Measurements from ENCODE around the gene GIPR. TPM values are rescaled to one million over a fixed set of nuclear protein-coding genes. Genes with fewer than 3 reads are reported as not detected.
"Not testable (repeated sequence)": the region's sequence is repeated elsewhere in the genome, so short reads cannot be mapped to it uniquely, and the experiment has no call there.

The GIPR gene
- total RNA-seq, result 3.4 TPM

- Histone ChIP-seq H3K27ac (no peak within 1 kb of the TSS), H3K4me3 (peak within 1 kb of the TSS; percentile 35 to 38), H3K4me1 (peaks cover 35% of the 10 kb centered on the region), H3K9me3 (no peaks in the 10 kb centered on the region), H3K36me3 (no peaks in the 10 kb centered on the region), H3K27me3 (peaks cover 8% of the 10 kb centered on the region)
- TF ChIP-seq, protein P1, sequence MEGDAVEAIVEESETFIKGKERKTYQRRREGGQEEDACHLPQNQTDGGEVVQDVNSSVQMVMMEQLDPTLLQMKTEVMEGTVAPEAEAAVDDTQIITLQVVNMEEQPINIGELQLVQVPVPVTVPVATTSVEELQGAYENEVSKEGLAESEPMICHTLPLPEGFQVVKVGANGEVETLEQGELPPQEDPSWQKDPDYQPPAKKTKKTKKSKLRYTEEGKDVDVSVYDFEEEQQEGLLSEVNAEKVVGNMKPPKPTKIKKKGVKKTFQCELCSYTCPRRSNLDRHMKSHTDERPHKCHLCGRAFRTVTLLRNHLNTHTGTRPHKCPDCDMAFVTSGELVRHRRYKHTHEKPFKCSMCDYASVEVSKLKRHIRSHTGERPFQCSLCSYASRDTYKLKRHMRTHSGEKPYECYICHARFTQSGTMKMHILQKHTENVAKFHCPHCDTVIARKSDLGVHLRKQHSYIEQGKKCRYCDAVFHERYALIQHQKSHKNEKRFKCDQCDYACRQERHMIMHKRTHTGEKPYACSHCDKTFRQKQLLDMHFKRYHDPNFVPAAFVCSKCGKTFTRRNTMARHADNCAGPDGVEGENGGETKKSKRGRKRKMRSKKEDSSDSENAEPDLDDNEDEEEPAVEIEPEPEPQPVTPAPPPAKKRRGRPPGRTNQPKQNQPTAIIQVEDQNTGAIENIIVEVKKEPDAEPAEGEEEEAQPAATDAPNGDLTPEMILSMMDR (IDR thresholded peaks at IDR 0.05), result no peak
- peak in 1 of 2 donors; percentile 12 for TF ChIP-seq POLR2AphosphoS5 (IDR thresholded peaks at IDR 0.05; ENCODE audit: insufficient read depth in 1 of 2, low read depth in 1 of 2)
- no peak for TF ChIP-seq POLR2A (IDR thresholded peaks at IDR 0.05)
- DNase-seq (ENCODE audit: extremely low spot score in 2 of 2), result no peak
- intact Hi-C loops (cut with DNase I), result no loop called here
Observed at GRCh38 chr19:45667620-45668341, at the start of gene GIPR. Gene GIPR, plus strand, starts transcription at chr19:45668221. Its CDS starts 1,300 bp downstream, at chr19:45669521.

GRCh38 chr19:45621389-45621788 is 46.6 kb upstream of the GIPR start:
- no peak overlapping the region for H3K4me3 ChIP-seq
- TF ChIP-seq POLR2AphosphoS5 (IDR thresholded peaks at IDR 0.05; ENCODE audit: insufficient read depth in 1 of 2, low read depth in 1 of 2), result no peak
- TF ChIP-seq, protein P1 (IDR thresholded peaks at IDR 0.05), result no peak
- TF ChIP-seq POLR2A (IDR thresholded peaks at IDR 0.05), result no peak
- intact Hi-C loops (cut with DNase I), result no loop called here
- no peaks in the 10 kb centered on the region for H3K4me1 ChIP-seq
- no peak overlapping the region for H3K27ac ChIP-seq
- DNase-seq (ENCODE audit: extremely low spot score in 2 of 2), result no peak
- H3K9me3 ChIP-seq, result no peaks in the 10 kb centered on the region
- peaks cover 0 to 61% of the 10 kb centered on the region in 2 donors for H3K36me3 ChIP-seq
- H3K27me3 ChIP-seq, result no peaks in the 10 kb centered on the region

- no peak overlapping the region for H3K4me3 ChIP-seq
- peaks cover 0 to 61% of the 10 kb centered on the region in 2 donors for H3K36me3 ChIP-seq
- no peak overlapping the region for H3K27ac ChIP-seq
- DNase-seq (ENCODE audit: extremely low spot score in 2 of 2), result no peak
- no peaks in the 10 kb centered on the region for H3K4me1 ChIP-seq
- H3K9me3 ChIP-seq, result no peaks in the 10 kb centered on the region
- intact Hi-C loops (cut with DNase I), result no loop called here
- no peak for TF ChIP-seq POLR2AphosphoS5 (IDR thresholded peaks at IDR 0.05; ENCODE audit: insufficient read depth in 1 of 2, low read depth in 1 of 2)
- TF ChIP-seq POLR2A (IDR thresholded peaks at IDR 0.05), result no peak
- TF ChIP-seq, protein P1 (IDR thresholded peaks at IDR 0.05), result no peak
- H3K27me3 ChIP-seq, result no peaks in the 10 kb centered on the region
Observed at GRCh38 chr19:45621976-45622503, 46.0 kb upstream of the GIPR start.

- no peak overlapping the region for H3K4me3 ChIP-seq
- DNase-seq (ENCODE audit: extremely low spot score in 2 of 2), result no peak
- TF ChIP-seq POLR2A (IDR thresholded peaks at IDR 0.05), result no peak
- TF ChIP-seq, protein P1 (IDR thresholded peaks at IDR 0.05), result no peak
- TF ChIP-seq POLR2AphosphoS5 (IDR thresholded peaks at IDR 0.05; ENCODE audit: insufficient read depth in 1 of 2, low read depth in 1 of 2), result no peak
- intact Hi-C loops (cut with DNase I), result no loop called here
- peaks cover 0 to 62% of the 10 kb centered on the region in 2 donors for H3K36me3 ChIP-seq
- H3K27me3 ChIP-seq, result no peaks in the 10 kb centered on the region
- no peak overlapping the region for H3K27ac ChIP-seq
- no peaks in the 10 kb centered on the region for H3K4me1 ChIP-seq
- no peaks in the 10 kb centered on the region for H3K9me3 ChIP-seq
Observed at GRCh38 chr19:45623984-45624383, 44.0 kb upstream of the GIPR start.

- H3K4me1 ChIP-seq; H3K27ac ChIP-seq; intact Hi-C loops (cut with DNase I); H3K27me3 ChIP-seq; DNase-seq (ENCODE audit: extremely low spot score in 2 of 2); H3K9me3 ChIP-seq; H3K4me3 ChIP-seq: not testable (repeated sequence)
- H3K36me3 ChIP-seq, result peaks cover 0 to 39% of the 10 kb centered on the region in 2 donors
Observed at GRCh38 chr19:45628219-45628618, 39.8 kb upstream of the GIPR start.

Measured in vagina (tissue), 2 donors.